ENCODE results near the gene CORO2B.
A peak's percentile ranks its signal among the peaks of the same experiment; 100 is the strongest.

The CORO2B gene

DNA sequence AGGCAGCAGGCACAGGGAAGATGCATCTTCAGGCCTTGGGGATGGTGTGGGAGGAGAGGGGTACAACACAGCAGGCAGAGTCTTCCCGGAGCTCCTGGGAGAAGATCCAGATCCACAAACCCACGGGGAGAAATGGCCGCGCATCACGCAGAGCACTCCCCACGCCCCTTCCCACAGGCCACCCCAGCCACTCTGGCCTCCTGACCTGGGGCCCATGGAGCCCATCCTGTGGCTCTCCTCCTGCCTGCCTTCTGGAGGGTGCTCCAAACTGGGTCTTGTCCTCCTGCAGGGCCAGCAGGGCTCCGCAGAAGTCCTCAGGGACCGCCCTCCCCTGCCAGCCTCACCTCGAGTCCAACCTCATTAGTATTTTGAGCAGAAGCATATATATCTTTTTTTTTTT is 17.9 kb downstream of the CORO2B start:
- Histone ChIP-seq H3K27me3 (ENCODE audit: insufficient read depth, low read depth, severe bottlenecking) (no peaks in the 10 kb centered on the region), H3K27ac (no peak overlapping the region), H3K9me3 (ENCODE audit: severe bottlenecking) (no peaks in the 10 kb centered on the region), H3K4me3 (ENCODE audit: low read depth, low read length) (no peak overlapping the region), H3K36me3 (no peaks in the 10 kb centered on the region)
- DNase-seq: no peak
- TF ChIP-seq, protein P1, sequence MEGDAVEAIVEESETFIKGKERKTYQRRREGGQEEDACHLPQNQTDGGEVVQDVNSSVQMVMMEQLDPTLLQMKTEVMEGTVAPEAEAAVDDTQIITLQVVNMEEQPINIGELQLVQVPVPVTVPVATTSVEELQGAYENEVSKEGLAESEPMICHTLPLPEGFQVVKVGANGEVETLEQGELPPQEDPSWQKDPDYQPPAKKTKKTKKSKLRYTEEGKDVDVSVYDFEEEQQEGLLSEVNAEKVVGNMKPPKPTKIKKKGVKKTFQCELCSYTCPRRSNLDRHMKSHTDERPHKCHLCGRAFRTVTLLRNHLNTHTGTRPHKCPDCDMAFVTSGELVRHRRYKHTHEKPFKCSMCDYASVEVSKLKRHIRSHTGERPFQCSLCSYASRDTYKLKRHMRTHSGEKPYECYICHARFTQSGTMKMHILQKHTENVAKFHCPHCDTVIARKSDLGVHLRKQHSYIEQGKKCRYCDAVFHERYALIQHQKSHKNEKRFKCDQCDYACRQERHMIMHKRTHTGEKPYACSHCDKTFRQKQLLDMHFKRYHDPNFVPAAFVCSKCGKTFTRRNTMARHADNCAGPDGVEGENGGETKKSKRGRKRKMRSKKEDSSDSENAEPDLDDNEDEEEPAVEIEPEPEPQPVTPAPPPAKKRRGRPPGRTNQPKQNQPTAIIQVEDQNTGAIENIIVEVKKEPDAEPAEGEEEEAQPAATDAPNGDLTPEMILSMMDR (IDR thresholded peaks at IDR 0.05; ENCODE audit: low read depth, low read length): no peak

DNA sequence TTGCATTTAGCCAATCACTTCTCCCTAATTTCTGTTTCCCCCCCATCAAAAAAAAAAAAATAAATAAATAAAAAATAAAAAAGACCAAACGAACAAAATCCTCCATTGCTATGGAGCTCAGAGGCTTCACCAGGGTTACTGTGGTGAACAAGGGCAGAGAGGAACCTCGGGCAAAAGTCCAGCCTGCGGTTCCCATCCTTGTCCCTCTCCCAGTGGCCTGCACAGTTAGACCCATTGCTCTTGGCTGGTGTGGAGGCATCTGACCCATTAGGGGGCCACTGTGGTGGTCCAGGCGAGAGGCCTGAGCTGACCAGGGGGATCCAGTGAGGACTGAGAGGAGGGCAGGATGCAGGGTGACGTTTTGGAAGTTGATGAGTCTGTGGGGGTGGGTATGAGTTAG is 18.8 kb downstream of the CORO2B start:
- Histone ChIP-seq H3K36me3 (no peaks in the 10 kb centered on the region), H3K27ac (no peak overlapping the region; the same call in 1 of the 2 replicates), H3K27me3 (ENCODE audit: insufficient read depth, low read depth, severe bottlenecking) (no peaks in the 10 kb centered on the region), H3K4me3 (ENCODE audit: low read depth, low read length) (no peak overlapping the region), H3K9me3 (ENCODE audit: severe bottlenecking) (no peaks in the 10 kb centered on the region)
- TF ChIP-seq, protein P1 (IDR thresholded peaks at IDR 0.05; ENCODE audit: low read depth, low read length): no peak
- DNase-seq: no peak

- Histone ChIP-seq H3K27ac (peak overlapping the region; percentile 86), H3K36me3 (peaks cover under 1% of the 10 kb centered on the region; the same call in 1 of the 2 replicates), H3K27me3 (ENCODE audit: insufficient read depth, low read depth, severe bottlenecking) (no peaks in the 10 kb centered on the region), H3K4me3 (ENCODE audit: low read depth, low read length) (no peak overlapping the region), H3K9me3 (ENCODE audit: severe bottlenecking) (no peaks in the 10 kb centered on the region)
- TF ChIP-seq, protein P1 (IDR thresholded peaks at IDR 0.05; ENCODE audit: low read depth, low read length): no peak
- no peak for DNase-seq
Observed at GRCh38 chr15:68598171-68599152, 19.7 kb downstream of the CORO2B start.

- TF ChIP-seq, protein P1 (IDR thresholded peaks at IDR 0.05; ENCODE audit: low read depth, low read length): no peak
- H3K27ac ChIP-seq: peak overlapping the region; percentile 86
- H3K36me3 ChIP-seq: peaks cover 5% of the 10 kb centered on the region; the same call in 1 of the 2 replicates
- H3K4me3 ChIP-seq (ENCODE audit: low read depth, low read length): no peak overlapping the region
- no peaks in the 10 kb centered on the region for H3K27me3 ChIP-seq (ENCODE audit: insufficient read depth, low read depth, severe bottlenecking)
- H3K9me3 ChIP-seq (ENCODE audit: severe bottlenecking): no peaks in the 10 kb centered on the region
- no peak for DNase-seq
Observed at GRCh38 chr15:68599153-68599545, 20.4 kb downstream of the CORO2B start.

DNA sequence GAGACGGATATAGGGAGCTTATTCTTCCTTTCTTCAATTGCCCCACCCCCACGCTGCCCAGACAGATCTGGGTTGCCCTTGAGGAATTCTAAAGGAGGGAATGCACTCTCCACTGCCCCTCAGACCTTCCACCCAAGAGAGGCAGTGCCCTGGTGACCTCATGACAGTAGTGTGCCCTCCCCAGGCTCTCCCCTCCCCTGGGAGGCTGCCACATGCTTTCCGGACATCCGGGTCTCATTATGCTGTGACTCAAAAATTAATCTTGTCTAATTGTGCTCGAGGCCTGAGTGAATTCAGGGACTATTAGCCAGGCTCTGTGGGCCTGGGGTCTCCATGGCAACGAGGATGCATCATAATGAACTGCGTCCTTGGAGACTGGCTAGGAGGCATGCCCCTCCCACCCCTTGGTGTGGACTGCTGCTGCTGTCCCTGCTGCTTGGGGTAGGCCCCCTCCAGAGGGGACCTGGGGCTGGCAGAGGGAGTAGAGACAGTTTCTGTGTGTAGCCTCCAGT is 20.8 kb downstream of the CORO2B start:
- TF ChIP-seq, protein P1 (IDR thresholded peaks at IDR 0.05; ENCODE audit: low read depth, low read length): no peak
- no peak overlapping the region for H3K4me3 ChIP-seq (ENCODE audit: low read depth, low read length)
- H3K27me3 ChIP-seq (ENCODE audit: insufficient read depth, low read depth, severe bottlenecking): no peaks in the 10 kb centered on the region
- DNase-seq: peak; percentile 78
- H3K27ac ChIP-seq: peak overlapping the region; percentile 86
- H3K36me3 ChIP-seq: peaks cover 5% of the 10 kb centered on the region; the same call in 1 of the 2 replicates
- H3K9me3 ChIP-seq (ENCODE audit: severe bottlenecking): no peaks in the 10 kb centered on the region

Data from WERI-Rb-1 (cell line).